T-helper 2 cell treated with Interferon-gamma antibody and Interleukin-4, amounts not matched to agents 5 μg/mL and 100 μg/mL, for 36 hours (primary cell): ENCODE data around the gene PDZK1.
A peak's percentile ranks its signal among the peaks of the same experiment; 100 is the strongest.
"Not testable (repeated sequence)": the region's sequence is repeated elsewhere in the genome, so short reads cannot be mapped to it uniquely, and the experiment has no call there.

Source experiments
- DNase-seq: peaks from one replicate; pipeline ENCODE4 v3.0.0; 2021; ENCODE audit warnings: low spot score
- H3K27ac Mint-ChIP-seq: one replicate; pipeline ENCODE4 v1.8.0; 2021; ENCODE audit warnings: mild to moderate bottlenecking, mixed read lengths
- H3K27me3 Mint-ChIP-seq: one replicate; pipeline ENCODE4 v1.8.0; 2021; ENCODE audit warnings: low read depth, mixed read lengths
- H3K36me3 Mint-ChIP-seq: one replicate; pipeline ENCODE4 v1.8.0; 2021; ENCODE audit warnings: low read depth, mixed read lengths
- H3K4me1 Mint-ChIP-seq: one replicate; pipeline ENCODE4 v1.8.0; 2021; ENCODE audit warnings: low read depth, mixed read lengths
- H3K4me3 Mint-ChIP-seq: one replicate; pipeline ENCODE4 v1.8.0; 2022; ENCODE audit warnings: mild to moderate bottlenecking, moderate library complexity, mixed read lengths
- H3K9me3 Mint-ChIP-seq: one replicate; pipeline ENCODE4 v1.8.0; 2021; ENCODE audit warnings: mixed read lengths

Gene PDZK1

DNA sequence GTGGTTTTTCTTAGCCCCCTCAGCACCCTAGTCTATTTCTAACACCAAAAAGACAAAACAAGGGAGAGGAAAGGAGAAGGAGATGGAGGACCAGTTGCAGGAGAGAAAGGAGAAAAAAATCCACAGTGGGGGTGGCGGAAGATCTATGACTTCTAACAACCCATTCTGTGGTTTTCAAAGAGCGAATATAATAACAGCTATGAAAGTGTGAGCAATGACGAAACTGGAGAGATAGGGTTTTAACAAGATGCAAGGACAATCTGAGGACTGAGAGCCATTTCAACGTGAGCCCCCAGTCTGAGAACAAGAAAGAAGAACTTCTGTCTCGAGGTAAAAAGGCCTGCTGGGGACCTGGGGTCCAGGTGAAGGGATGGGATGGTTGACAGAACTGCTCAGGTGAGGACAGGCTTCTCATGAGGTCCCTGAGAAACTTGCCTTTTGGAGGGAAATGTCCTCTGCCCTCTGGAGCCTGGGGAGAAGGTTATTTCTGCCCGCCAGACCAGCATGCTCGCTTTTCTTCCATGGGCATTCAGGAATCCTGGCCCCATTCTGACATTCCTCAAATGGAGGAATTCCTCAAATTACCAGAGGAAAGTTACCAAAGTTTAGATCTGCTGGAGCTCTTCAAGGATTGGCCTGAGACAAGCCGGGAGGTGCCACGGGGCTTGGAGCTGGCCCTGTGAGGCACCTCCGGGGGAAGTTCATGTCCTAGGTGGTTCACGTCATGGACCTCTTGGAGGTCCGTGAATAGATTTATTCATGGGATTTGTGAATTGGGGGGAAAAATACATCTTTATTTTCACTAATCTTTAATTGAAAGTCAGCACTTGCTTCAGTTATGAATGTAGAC, 12.3 kb upstream of the PDZK1 start, which contains the start of gene CD160:
Gene CD160 (plus strand): TSS at position 270 of the 850 bp plus-strand sequence. CDS start 8,829 bp downstream, outside the sequence.
- Mint-ChIP-seq H3K27ac (no peak within 1 kb of the TSS), H3K4me1 (peaks cover 14% of the 10 kb centered on the region), H3K36me3 (no peaks in the 10 kb centered on the region), H3K9me3 (no peaks in the 10 kb centered on the region), H3K27me3 (peaks cover 23% of the 10 kb centered on the region), H3K4me3 (peak within 1 kb of the TSS; percentile 7)
- no peak for DNase-seq

DNA sequence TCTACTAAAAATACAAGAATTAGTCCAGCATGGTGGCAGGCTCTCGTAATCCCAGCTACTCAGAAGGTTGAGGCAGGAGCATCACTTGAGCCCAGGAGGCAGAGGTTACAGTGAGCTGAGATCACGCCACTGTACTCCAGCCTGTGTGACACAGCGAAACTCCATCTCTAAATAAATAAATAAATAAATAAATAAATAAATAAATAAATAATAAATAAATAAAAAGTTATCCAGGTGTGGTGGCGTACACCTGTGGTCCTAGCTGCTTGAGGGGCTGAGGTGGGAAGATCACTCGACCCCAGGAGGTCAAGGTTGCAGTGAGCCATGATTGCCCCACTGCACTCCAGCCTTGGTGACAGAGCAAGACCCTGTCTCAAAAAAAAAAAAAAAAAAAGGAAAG, 11.3 kb upstream of the PDZK1 start:
- H3K27ac Mint-ChIP-seq, DNase-seq, H3K36me3 Mint-ChIP-seq, H3K4me3 Mint-ChIP-seq, H3K9me3 Mint-ChIP-seq: not testable (repeated sequence)
- H3K4me1 Mint-ChIP-seq: peaks cover 14% of the 10 kb centered on the region
- peaks cover 23% of the 10 kb centered on the region for H3K27me3 Mint-ChIP-seq

DNA sequence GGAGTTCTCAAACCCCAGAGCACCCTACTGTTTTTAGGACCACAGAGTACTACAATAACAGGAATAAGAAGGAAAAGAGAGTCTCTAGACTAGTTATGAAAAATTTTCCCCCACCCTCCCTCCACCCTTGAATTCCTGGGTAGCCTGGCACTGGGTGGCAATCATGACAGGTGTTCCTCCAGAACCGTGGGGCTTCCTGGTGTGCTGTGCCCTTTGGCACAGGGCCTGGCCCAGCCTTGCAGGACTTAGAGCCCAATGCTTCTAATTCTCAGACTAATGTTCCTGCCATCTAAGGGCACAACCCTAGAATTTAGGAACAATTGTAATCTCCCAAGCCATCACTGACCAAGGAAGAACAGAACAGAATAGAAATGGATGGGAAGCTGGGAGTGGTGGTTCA, 10.7 kb upstream of the PDZK1 start:
- Mint-ChIP-seq H3K27me3 (peaks cover 19% of the 10 kb centered on the region), H3K4me3 (no peak overlapping the region), H3K4me1 (peaks cover 14% of the 10 kb centered on the region), H3K9me3 (no peaks in the 10 kb centered on the region), H3K36me3 (no peaks in the 10 kb centered on the region), H3K27ac (no peak overlapping the region)
- DNase-seq: no peak

DNA sequence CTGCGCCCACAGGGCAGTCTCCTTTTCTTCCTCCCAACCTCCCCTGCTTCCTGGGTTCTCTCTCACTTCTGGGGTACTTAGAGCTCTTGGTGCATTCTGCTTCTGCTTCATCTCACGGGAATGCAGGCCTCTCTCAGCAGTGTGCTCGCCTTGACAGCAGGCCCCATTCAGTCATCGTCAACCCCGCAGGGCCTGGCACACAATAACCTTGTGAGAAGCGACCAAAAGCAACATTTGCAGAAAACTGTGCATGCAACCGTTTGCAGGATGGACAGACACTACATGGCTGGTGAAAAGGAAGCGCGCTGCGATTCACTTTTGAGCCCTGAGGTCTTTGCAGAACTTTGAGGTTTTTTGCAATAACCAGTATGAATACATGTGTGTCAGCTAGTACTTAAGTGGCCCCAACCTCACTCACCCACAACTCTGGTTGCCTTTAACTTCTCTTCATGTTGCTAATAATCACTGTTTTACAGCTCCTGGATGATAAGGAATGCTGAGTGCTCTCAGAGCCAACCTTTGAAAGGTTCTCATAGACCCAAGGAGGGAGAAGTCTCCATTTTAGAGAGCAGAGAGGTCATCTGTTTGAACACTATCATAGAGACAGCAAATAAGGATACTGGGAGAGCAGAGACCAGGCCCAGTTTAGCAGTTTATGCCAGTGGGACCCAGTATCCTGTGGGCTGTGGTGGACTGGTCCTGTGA, 9.6 kb upstream of the PDZK1 start:
- no peak for DNase-seq
- Mint-ChIP-seq H3K27ac (no peak overlapping the region), H3K4me3 (no peak overlapping the region), H3K9me3 (no peaks in the 10 kb centered on the region), H3K27me3 (peaks cover 13% of the 10 kb centered on the region), H3K36me3 (no peaks in the 10 kb centered on the region), H3K4me1 (peaks cover 14% of the 10 kb centered on the region)

DNA sequence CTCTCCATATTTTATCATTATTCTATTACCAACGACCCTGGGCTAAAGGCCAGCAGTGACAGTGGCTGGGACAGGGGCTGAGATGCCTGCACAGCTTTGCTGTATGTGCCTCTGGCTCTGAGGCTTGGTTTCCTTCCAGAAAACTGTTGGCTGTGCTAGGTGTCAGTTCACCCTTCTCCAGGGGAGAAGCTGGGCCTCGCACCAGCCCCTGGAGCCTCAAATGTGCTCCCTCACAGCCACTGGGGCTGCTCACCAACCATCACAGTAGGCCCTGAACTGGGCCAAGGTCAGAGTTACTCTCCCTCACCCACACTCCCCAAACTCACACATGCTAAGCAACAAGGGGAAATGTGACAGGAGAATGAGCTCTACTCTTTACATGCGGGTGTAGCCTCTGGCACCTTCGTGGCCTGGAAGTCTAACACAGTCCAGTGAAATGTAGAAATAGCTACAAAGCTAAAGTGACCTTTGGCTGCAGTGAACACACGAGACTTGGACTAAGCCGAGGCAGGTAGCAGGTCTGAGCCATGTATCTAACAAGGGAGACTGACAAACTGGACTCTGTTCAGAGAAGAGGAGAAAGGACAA, 7.5 kb upstream of the PDZK1 start:
- Mint-ChIP-seq H3K9me3 (no peaks in the 10 kb centered on the region), H3K4me3 (no peak overlapping the region), H3K4me1 (peaks cover 6% of the 10 kb centered on the region), H3K36me3 (no peaks in the 10 kb centered on the region), H3K27me3 (peaks cover 5% of the 10 kb centered on the region), H3K27ac (no peak overlapping the region)
- DNase-seq: no peak

DNA sequence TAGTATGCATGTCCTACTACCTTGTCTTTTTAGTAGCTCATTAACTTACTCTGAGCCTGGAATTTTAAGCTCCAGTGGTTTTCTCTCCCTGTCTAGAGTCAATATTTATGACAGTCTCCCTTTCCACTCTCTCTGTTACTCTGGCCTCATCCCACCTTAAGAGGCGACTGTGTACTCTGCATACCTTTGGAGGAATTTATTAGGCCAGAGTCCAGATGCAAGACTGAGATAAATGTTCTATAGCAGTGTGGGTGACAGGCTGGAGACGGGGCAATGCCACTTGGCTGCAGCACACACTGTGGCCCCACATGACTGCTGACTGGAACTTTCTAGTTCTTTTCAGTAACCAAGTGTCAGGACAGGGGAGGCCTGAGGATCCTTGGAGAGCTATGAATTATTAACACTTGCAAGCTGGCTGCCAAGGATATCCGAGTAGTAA, 4.1 kb upstream of the PDZK1 start:
- no peaks in the 10 kb centered on the region for H3K4me1 Mint-ChIP-seq
- no peaks in the 10 kb centered on the region for H3K36me3 Mint-ChIP-seq
- peaks cover 10% of the 10 kb centered on the region for H3K27me3 Mint-ChIP-seq
- H3K27ac Mint-ChIP-seq: no peak overlapping the region
- H3K9me3 Mint-ChIP-seq: no peaks in the 10 kb centered on the region
- H3K4me3 Mint-ChIP-seq: no peak overlapping the region
- DNase-seq: no peak

DNA sequence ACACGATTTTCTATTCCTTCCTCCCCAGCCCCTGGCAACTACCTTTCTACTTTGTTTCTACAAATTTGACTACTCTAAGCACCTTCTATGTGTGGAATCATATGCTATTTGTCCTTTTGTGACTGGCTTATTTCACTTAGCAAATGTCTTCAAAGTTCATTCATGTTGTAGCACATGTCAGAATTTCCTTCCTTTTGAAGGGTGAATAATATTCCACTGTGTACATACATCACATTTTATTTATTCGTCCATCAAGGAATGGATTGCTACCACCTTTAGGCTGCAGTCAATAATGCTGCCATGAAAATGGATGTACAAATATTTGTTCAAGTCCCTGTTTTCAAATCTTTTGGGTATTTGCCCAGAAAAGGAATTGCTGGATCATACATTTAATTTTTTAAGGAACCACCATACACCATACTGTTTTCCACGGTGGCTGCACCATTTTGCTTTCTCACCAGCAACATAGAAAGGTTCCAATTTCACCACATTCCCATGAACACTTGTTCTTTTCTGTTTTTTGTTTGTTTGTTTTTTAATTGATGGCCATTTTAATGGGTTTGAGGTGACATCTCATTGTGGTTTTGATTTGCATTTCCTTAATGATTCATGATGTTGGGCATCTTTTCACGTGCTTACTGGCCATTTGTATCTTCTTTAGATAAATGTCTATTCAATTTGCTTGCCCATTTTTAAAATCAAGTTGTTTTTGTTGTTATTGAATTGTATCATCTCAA, 3.3 kb upstream of the PDZK1 start:
- Mint-ChIP-seq H3K4me1 (no peaks in the 10 kb centered on the region), H3K9me3 (no peaks in the 10 kb centered on the region), H3K4me3 (no peak overlapping the region), H3K27me3 (peaks cover 12% of the 10 kb centered on the region), H3K27ac (no peak overlapping the region), H3K36me3 (no peaks in the 10 kb centered on the region)
- no peak for DNase-seq

DNA sequence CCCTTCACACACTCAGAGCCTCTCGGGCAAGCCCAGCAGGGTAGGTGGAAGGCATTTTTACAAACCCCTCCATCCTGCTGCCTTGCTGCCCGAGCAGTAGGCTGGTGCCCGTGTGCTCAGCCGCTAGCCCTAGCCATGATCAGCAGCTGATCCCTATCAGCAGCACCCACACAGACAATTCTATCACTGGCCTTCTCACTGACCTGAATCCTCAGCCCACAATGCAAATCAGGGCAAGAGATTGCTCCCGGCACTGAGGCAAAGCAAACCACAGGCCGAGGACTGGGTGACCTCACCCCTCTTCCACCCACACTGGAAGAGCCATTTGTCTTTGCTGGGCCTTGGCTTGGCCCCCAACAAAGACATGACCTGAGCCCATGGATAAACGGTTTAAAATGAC, 895 bp upstream of the PDZK1 start:
- Mint-ChIP-seq H3K4me1 (no peaks in the 10 kb centered on the region), H3K4me3 (no peak overlapping the region), H3K36me3 (no peaks in the 10 kb centered on the region), H3K9me3 (no peaks in the 10 kb centered on the region), H3K27ac (peak overlapping the region; percentile 38), H3K27me3 (peaks cover 25% of the 10 kb centered on the region)
- DNase-seq: no peak

DNA sequence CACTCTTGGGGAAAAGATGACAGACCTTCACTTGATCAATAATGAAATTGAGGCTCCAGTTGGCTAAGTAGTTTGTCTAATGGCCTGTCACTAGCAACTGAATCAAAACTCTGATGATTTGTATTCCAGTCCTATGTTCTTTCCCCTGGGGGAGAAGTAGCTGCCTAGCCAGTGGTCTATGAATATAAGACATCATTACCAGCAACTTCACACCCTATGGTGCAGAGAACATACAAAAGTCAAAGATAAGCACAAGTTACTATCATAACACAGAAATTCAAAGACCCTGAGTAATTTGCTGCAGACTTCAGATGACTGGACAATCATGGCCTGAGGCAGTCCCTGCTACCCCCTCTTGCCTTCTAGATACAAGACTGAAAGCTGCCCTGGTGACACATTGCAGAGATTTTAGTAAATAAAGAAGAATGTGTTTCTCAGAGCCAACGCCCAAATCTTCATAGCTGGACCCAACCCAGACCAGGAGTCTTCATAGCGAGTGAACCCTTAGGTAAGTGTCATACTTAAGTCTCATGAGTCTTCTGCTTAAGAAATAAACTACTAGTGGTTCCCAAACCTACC, 993 bp downstream of the PDZK1 start:
- H3K9me3 Mint-ChIP-seq: no peaks in the 10 kb centered on the region
- no peak for DNase-seq
- H3K27ac Mint-ChIP-seq: no peak overlapping the region

DNA sequence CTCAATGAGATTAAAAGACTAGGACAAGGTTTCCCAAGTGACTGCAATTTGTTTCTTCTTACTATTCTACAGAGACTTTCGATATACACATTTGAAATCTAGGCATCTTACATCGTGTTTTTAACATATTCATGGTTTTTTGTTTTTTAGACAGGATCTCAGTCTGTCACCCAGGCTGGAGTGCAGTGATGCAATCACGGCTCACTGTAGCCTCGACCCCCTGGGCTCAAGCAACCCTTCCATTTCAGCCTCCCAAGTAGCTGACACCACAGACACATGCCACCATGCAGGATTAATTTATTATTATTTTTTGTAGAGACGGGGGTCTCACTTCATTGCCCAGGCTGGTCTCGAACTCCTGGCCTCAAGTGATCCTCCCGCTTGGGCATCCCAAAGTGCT, 1.5 kb downstream of the PDZK1 start:
- no peak overlapping the region for H3K27ac Mint-ChIP-seq
- H3K4me1 Mint-ChIP-seq: no peaks in the 10 kb centered on the region
- H3K27me3 Mint-ChIP-seq: peaks cover 30% of the 10 kb centered on the region
- H3K36me3 Mint-ChIP-seq: no peaks in the 10 kb centered on the region
- no peaks in the 10 kb centered on the region for H3K9me3 Mint-ChIP-seq
- H3K4me3 Mint-ChIP-seq: no peak overlapping the region
- no peak for DNase-seq

More for the DNA sequence above, 993 bp downstream of the PDZK1 start:
- no peak overlapping the region for H3K4me3 Mint-ChIP-seq
- H3K36me3 Mint-ChIP-seq: no peaks in the 10 kb centered on the region
- no peaks in the 10 kb centered on the region for H3K4me1 Mint-ChIP-seq
- peaks cover 30% of the 10 kb centered on the region for H3K27me3 Mint-ChIP-seq

DNA sequence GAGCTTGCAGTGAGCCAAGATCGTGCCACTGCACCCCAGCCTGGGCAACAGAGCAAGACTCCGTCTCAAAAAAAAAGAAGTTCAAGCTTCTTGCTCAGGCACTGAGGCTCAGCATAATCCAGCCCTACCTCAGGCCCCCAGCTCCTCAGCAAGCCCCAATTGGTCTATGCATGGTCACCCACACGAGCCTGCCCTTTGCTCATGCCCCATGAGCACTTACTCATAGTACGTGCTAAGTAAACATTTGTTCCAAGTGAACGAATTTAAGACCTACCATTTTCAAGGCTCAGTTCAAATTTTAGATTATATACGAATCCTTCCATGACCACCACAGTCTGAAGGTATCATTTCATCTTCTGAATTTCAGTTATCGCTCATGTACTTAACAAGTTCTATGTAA, 4.3 kb downstream of the PDZK1 start:
- Mint-ChIP-seq H3K27me3 (peaks cover 36% of the 10 kb centered on the region), H3K4me1 (peaks cover 1% of the 10 kb centered on the region), H3K36me3 (no peaks in the 10 kb centered on the region), H3K9me3 (no peaks in the 10 kb centered on the region), H3K27ac (no peak overlapping the region), H3K4me3 (no peak overlapping the region)
- DNase-seq: no peak

DNA sequence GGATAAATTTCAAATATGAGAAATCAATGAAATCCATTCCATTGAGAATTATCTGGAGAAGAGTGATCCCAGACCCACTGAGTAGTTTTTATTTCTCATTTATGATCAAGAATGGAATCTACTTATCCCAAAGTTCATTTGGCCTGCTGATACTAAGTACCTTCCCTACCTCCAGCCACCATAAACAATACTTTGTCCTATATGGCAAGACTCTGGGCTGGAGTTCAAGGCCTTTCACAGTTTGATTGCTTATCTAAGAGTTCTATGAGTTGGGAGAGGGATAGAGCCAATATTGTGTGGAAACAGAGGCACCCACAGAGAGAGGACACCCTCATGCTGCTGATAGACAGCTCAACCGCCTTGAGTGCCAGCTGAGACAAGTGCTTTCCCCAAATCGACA, 5.1 kb downstream of the PDZK1 start:
- no peaks in the 10 kb centered on the region for H3K36me3 Mint-ChIP-seq
- H3K27ac Mint-ChIP-seq: no peak overlapping the region
- no peak overlapping the region for H3K4me3 Mint-ChIP-seq
- H3K9me3 Mint-ChIP-seq: no peaks in the 10 kb centered on the region
- peaks cover 1% of the 10 kb centered on the region for H3K4me1 Mint-ChIP-seq
- peaks cover 39% of the 10 kb centered on the region for H3K27me3 Mint-ChIP-seq
- no peak for DNase-seq

DNA sequence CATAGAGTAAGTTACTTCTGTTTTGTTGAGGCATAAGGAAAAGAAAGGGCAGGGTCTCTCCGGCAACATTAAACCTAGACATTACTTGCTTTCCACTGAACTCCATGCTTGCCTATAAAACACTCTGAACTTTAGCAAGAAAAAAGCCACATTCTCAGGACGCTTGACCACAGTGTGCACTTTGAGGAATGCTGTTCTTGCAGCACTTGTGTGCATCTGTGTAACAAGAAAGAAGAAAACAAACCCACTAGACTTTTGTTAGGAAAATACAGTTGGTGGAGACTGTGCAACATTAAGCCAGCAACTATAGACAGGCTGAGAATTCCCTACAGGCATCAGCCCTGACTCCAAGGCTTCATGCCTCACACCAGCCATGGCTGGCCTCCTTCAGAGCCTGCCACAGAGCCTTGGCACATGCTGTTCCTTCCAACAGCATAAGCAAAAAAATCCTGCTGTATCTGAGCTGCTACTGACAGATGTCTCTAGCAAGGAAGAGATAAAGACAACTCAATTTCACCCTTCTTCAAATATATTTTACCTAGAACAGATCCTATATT, 5.8 kb downstream of the PDZK1 start:
- Mint-ChIP-seq H3K36me3 (no peaks in the 10 kb centered on the region), H3K27me3 (peaks cover 39% of the 10 kb centered on the region), H3K9me3 (no peaks in the 10 kb centered on the region), H3K27ac (no peak overlapping the region), H3K4me1 (peaks cover 1% of the 10 kb centered on the region), H3K4me3 (no peak overlapping the region)
- no peak for DNase-seq
